Keratinocyte (primary cell): ENCODE data around the gene APLF.

Experiments used
- CTCF ChIP-seq, 3 experiments: IDR thresholded peaks in 1 of 3; conservative IDR thresholded peaks in 1 of 3; optimal IDR thresholded peaks in 1 of 3; 2 replicates in 2 of 3; 3 replicates in 1 of 3; pipeline versions ENCODE3 to v1.5.1; 2011; ENCODE audit warnings: low read length in 3 of 3, mild to moderate bottlenecking in 3 of 3, moderate library complexity in 2 of 3, control low read depth in 1 of 3, inconsistent platforms in 1 of 3; ENCODE audit not compliant: insufficient read depth in 2 of 3; ENCODE audit errors: extremely low read depth in 1 of 3
- EZH2 ChIP-seq: IDR thresholded peaks from one replicate; pipeline ENCODE4 v1.6.1; 2012; ENCODE audit warnings: inconsistent platforms, mild to moderate bottlenecking, low read length, moderate library complexity

GRCh38 chr2:68620772-68621171 lies 153.4 kb downstream of the APLF start:
- TF ChIP-seq CTCF (optimal IDR thresholded peaks at IDR 0.05 in 1 of 3, IDR thresholded peaks at IDR 0.05 in 1 of 3, conservative IDR thresholded peaks at IDR 0.05 in 1 of 3; ENCODE audit: extremely low read depth in 1 of 3, insufficient read depth in 2 of 3, low read length in 3 of 3) (no peak), EZH2 (no peak)
